ENCODE measurements around the gene MCFD2.

- TF ChIP-seq, protein P1, sequence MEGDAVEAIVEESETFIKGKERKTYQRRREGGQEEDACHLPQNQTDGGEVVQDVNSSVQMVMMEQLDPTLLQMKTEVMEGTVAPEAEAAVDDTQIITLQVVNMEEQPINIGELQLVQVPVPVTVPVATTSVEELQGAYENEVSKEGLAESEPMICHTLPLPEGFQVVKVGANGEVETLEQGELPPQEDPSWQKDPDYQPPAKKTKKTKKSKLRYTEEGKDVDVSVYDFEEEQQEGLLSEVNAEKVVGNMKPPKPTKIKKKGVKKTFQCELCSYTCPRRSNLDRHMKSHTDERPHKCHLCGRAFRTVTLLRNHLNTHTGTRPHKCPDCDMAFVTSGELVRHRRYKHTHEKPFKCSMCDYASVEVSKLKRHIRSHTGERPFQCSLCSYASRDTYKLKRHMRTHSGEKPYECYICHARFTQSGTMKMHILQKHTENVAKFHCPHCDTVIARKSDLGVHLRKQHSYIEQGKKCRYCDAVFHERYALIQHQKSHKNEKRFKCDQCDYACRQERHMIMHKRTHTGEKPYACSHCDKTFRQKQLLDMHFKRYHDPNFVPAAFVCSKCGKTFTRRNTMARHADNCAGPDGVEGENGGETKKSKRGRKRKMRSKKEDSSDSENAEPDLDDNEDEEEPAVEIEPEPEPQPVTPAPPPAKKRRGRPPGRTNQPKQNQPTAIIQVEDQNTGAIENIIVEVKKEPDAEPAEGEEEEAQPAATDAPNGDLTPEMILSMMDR (IDR thresholded peaks at IDR 0.05), result no peak
- TF ChIP-seq POLR2A (IDR thresholded peaks at IDR 0.05), result no peak
Observed at GRCh38 chr2:46901611-46902010, 14.0 kb downstream of the MCFD2 start.
